LHCN-M2 (cell line): ENCODE results near the gene VPS13D. TPM values are rescaled to one million over a fixed set of nuclear protein-coding genes. Genes with fewer than 3 reads are reported as not detected.

Experiments used
- DNase-seq: peaks from one replicate; pipeline ENCODE4 v3.0.0-alpha.2; 2012; ENCODE audit warnings: low read depth
- total RNA-seq: library from RNA; depleted of rRNA; stranded (reverse); fragments of >200 nt; gene quantifications from 2 replicates; pipeline ENCODE4 v1.2.3, GENCODE V29; 2014

The VPS13D gene
- total RNA-seq, 1 experiment from 2014 or later: 17.0 TPM

DNA sequence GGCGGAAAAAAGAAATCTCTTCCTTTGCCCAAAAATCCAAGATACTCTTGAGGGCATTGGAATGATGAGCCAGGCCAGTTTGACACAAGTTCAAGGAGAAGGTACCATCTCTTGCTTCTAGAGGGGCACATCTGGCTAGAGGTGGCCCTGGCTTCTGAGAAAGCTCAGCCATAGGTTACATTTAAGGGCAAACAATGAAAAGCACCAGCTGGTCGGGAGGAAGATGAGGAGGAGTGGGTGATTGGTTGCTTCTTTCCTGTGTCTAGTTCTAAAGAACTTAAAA is 256.2 kb downstream of the VPS13D start:
- DNase-seq: no peak

GRCh38 chr1:12486401-12487005 is 256.7 kb downstream of the VPS13D start:
- DNase-seq: no peak

- no peak for DNase-seq
Measured at GRCh38 chr1:12487520-12487919, 257.7 kb downstream of the VPS13D start.

DNA sequence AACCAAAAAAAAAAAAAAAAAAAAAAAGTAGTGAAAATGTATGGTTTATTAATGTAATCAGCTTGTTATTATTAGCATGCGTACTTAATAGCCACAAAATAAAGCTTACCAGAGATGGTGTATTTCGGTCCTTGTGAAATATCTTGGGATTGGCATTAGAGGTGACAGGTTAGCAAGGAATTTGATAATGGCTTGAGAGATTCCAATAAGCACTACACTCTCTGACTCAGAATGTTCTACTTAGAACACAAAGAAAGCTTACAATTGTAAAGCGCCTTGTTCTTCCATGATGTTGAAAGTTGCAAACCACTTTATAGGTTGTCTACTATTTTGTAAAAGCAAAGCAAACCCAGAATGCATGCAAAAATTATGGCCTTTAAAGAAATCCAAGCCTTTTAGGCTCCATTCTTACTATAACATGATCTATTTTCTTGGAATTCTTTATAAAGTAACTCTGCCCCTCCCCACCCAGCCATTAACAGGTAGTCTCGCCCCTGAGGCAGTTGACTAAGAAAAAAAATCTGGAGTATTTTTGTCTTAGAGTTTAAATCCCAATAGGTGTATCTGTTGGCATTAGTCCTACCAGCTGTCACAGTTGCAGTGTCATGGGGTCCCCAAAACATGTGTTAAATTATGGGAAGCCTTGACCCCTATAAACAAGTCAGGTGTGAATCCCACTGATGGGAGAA is 259.0 kb downstream of the VPS13D start:
- peak; percentile 17 for DNase-seq

DNA sequence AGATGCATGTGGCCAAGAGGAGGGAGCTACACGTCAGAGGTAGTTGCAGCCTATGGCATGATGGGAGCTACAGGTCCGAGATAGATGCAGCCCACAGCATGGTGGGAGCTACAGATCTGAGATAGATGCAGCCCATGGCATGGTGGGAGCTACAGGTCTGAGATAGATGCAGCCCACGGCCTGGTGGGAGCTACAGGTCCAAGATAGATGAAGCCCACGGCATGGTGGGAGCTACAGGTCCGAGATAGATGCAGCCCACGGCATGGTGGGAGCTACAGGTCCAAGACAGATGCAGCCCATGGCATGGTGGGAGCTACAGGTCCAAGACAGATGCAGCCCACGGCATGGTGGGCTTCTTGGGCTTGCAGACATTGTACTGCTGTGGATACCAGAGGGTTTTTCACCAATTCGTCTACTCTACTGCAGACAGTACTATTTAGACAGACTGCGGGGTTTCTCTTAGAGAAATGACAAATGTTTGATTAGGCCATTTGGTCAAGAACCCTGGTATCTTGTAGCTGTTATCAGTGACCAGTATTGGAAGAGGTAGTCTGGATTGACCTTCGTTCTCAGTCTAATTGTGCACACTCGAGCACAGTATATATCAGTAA is 260.8 kb downstream of the VPS13D start:
- DNase-seq: no peak

GRCh38 chr1:12491656-12492055 is 261.8 kb downstream of the VPS13D start:
- DNase-seq: no peak

DNA sequence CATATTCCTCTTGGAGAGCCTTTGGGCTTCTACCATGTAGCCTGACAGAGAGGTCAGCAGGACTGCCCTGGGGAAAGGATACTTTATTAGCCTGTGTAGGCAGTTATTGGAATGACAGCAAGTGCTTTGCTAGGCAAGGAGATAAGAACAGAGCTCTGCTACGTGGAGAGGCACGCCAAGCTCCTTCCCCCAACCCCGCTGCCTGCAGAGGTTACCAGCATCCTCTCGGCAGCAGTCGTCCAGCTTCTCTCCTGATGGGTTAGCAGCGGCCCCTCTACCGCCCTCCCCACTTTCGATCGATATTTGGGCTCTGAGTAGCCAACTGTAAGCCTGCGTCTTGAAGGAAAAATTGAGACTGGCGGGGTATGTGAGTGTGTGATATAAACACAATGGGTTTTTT is 265.9 kb downstream of the VPS13D start:
- no peak for DNase-seq

GRCh38 chr1:12496154-12496961 is 266.5 kb downstream of the VPS13D start:
- no peak for DNase-seq

DNA sequence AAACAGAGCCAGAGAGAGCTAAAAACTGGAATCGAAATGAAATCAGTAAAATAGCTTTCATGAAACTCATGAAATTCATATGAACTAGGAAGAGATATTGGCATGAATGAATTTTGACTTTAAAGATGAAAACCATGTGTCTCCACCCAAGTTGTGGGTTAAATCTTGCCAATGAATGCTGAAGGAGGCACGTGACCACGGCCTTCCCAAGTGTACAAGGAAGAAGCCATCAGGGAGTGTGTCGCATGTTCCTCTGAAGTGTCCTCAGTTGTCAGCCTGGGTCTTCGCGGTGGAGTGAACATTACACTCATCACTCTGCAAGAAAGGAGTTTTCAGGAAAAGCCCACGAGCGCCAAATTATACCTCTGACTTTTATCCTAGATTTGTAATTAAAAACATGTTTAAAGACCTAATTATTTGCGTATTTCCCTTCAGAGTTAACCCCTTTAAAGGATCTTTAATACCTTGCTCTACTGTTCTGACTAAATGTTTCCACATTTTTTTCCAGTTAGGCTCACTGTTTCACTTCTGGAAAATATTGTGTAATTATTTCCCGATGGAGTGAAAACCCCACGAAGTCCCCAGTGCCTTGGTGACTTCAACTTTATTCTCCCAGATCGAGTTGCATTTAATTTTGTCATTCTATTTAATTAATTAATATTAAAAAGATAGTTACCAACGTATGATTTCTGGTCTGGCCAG is 269.9 kb downstream of the VPS13D start:
- DNase-seq: no peak

GRCh38 chr1:12501661-12502060 is 271.8 kb downstream of the VPS13D start:
- peak; percentile 59 for DNase-seq

DNA sequence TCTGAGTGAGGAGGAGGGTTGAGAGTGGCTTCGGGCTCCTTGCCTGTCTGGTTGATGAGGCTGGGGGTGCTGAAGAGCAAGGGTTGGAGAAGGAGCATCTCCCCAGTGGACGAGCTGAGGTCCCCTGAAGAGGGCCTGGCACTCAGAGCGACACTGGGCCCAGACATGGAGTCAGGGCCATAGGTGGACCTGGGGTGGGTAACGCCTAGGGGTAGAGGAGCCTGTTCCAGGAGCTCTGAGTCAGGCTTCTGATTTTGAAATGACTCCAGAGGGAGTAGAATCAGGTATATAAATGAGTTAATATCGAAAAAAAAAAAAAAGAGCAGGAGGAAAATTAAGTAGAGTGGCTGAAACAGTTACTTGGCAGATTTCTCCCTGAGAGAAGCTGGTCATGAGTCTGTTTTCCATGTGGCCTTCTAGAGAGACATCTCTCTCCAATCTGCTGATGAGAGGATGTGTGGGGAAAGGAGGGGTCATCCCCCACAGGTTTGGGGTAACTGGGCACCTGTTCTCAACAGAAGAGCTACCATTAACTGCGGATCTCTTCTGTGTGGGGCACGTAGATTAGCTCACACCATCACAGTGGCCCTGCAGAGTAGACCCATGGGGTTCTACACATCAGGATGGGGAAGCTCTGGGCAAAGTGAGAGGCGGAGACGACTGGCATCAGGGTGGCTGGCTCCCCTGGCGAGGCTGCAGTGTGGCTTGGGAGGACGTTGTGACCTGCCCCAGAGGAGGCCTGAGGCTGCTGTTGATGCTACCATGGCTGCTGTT is 272.7 kb downstream of the VPS13D start:
- no peak for DNase-seq

GRCh38 chr1:12503709-12504108 is 273.9 kb downstream of the VPS13D start:
- no peak for DNase-seq

GRCh38 chr1:12504601-12505000 is 274.8 kb downstream of the VPS13D start:
- no peak for DNase-seq

DNA sequence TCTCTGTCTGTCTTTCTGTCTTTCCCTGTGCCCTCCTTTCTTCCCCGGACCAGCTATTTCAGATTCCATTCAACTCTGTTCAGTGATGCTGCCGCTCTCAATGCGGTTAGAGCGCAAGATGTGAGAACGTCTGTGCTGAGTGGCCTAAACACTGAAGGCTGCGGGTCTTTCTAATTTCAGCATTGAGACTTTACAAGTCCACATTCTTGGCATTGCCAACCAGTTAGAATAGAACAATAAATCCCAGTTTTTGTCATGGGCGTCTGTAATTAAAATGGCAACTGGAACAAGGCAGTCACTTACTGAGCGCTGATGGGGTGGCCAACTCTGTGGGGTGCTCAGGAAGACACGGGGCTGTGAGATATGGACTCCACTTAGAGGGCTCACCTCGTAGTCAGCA is 275.4 kb downstream of the VPS13D start:
- DNase-seq: no peak

GRCh38 chr1:12505639-12506280 is 275.9 kb downstream of the VPS13D start:
- no peak for DNase-seq

- no peak for DNase-seq
Measured at GRCh38 chr1:12506281-12507280, 276.8 kb downstream of the VPS13D start.

DNA sequence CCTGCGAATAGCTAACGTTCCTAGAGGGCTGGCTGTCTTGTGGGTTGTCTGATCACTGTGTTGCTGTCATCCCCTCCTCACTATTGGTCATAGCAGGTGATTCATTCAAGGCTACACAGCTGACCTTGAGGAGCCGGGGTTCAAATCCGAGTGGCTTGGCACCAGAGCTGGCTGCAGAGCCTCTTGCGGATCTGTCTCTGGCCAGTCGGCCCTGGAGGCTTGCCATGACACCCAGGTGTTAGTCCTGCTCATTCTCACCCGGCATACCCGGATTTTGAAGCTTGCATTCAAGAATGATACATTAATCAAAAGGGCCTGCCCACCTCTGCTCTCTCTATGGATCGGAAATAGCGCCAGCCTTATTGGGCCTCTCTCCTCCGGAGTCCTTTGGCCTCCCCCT is 277.8 kb downstream of the VPS13D start:
- DNase-seq: no peak

GRCh38 chr1:12508849-12509248 is 279.0 kb downstream of the VPS13D start:
- DNase-seq: no peak

DNA sequence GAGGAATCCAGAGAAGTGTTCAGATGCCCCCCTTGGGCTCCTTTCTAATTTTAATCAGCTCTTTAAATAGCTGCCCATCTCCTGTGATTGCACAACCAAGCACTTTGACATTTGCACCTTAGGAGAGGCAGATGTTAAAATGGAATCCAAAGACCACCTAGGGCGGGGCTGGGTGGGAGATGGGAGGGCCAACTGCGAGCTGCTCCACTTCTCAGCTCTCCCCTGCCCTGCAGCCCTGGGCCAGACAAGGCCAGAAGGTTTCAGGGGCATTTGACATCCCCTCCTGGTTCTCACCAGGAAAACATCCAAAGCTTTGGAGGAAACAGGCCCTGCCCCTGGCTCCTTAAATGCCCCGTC is 281.3 kb downstream of the VPS13D start:
- no peak for DNase-seq
